H9 (cell line): Measurements from ENCODE around the gene SMIM1. TPM values are rescaled to one million over a fixed set of nuclear protein-coding genes. Genes with fewer than 3 reads are reported as not detected.

ENCODE experiments used
- DNase-seq: peaks from one replicate; pipeline ENCODE4 v3.0.0-alpha.2; 2017
- H2AFZ ChIP-seq: one replicate; pipeline ENCODE4 v1.6.1; 2013; ENCODE audit warnings: mild to moderate bottlenecking, low read length, control low read depth, moderate library complexity
- H2AK5ac ChIP-seq: 2 replicates; pipeline ENCODE4 v1.6.1; 2013; ENCODE audit warnings: low read length, control low read depth, mixed read lengths; ENCODE audit not compliant: insufficient read length
- H2BK120ac ChIP-seq: one replicate; pipeline ENCODE4 v1.6.1; 2013; ENCODE audit warnings: low read depth, mild to moderate bottlenecking, low read length, control low read depth, inconsistent platforms; ENCODE audit not compliant: poor library complexity, severe bottlenecking
- H2BK12ac ChIP-seq: 2 replicates; pipeline ENCODE4 v1.6.1; 2013; ENCODE audit warnings: low read length, control low read depth, mixed read lengths, low read depth; ENCODE audit not compliant: insufficient read length
- H2BK15ac ChIP-seq: 2 replicates; pipeline ENCODE4 v1.6.1; 2013; ENCODE audit warnings: low read depth, low read length, control low read depth
- H2BK20ac ChIP-seq: one replicate; pipeline ENCODE4 v1.6.1; 2013; ENCODE audit warnings: low read depth, mild to moderate bottlenecking, low read length, control low read depth, inconsistent platforms; ENCODE audit not compliant: poor library complexity, severe bottlenecking
- H2BK5ac ChIP-seq: 2 replicates; pipeline ENCODE4 v1.6.1; 2013; ENCODE audit warnings: low read length, control low read depth, mixed read lengths; ENCODE audit not compliant: insufficient read length
- H3K14ac ChIP-seq: 2 replicates; pipeline ENCODE4 v1.6.1; 2013; ENCODE audit warnings: low read length, control low read depth; ENCODE audit not compliant: insufficient read depth
- H3K18ac ChIP-seq: 2 replicates; pipeline ENCODE4 v1.6.1; 2013; ENCODE audit warnings: low read depth, mild to moderate bottlenecking, mixed read lengths, low read length, control low read depth; ENCODE audit not compliant: insufficient read length
- H3K23ac ChIP-seq: 2 replicates; pipeline ENCODE4 v1.6.1; 2013; ENCODE audit warnings: low read length, control low read depth, mixed read lengths, low read depth; ENCODE audit not compliant: insufficient read length
- H3K23me2 ChIP-seq: 2 replicates; pipeline ENCODE4 v1.6.1; 2013; ENCODE audit warnings: low read depth, mild to moderate bottlenecking, mixed read lengths, low read length, control low read depth; ENCODE audit not compliant: insufficient read length, poor library complexity, severe bottlenecking
- H3K27ac ChIP-seq: 2 replicates; pipeline ENCODE4 v1.5.1; 2013; ENCODE audit warnings: low read length, control low read depth, mixed read lengths, low read depth; ENCODE audit not compliant: insufficient read length
- H3K27me3 ChIP-seq: 2 replicates; pipeline ENCODE4 v1.6.1; 2013; ENCODE audit warnings: low read length, control low read depth, inconsistent platforms; ENCODE audit not compliant: insufficient read depth
- H3K4ac ChIP-seq: 2 replicates; pipeline ENCODE4 v1.6.1; 2013; ENCODE audit warnings: low read depth, mild to moderate bottlenecking, control low read depth, inconsistent platforms, low read length, moderate library complexity
- H3K4me1 ChIP-seq: 2 replicates; pipeline ENCODE4 v1.6.1; 2013; ENCODE audit warnings: low read length, control low read depth, inconsistent platforms; ENCODE audit not compliant: insufficient read depth
- H3K4me2 ChIP-seq: 2 replicates; pipeline ENCODE4 v1.6.1; 2013; ENCODE audit warnings: low read length, control low read depth, mixed read lengths; ENCODE audit not compliant: insufficient read length, insufficient read depth
- H3K56ac ChIP-seq: 2 replicates; pipeline ENCODE4 v1.6.1; 2013; ENCODE audit warnings: low read depth, mild to moderate bottlenecking, mixed read lengths, low read length, control low read depth; ENCODE audit not compliant: insufficient read length
- H3K79me1 ChIP-seq: 2 replicates; pipeline ENCODE4 v1.6.1; 2013; ENCODE audit warnings: low read depth, mild to moderate bottlenecking, moderate library complexity, low read length, control low read depth, inconsistent platforms; ENCODE audit not compliant: insufficient read depth, poor library complexity, severe bottlenecking
- H3K79me2 ChIP-seq: 2 replicates; pipeline ENCODE4 v1.6.1; 2013; ENCODE audit warnings: low read length, control low read depth, inconsistent platforms; ENCODE audit not compliant: insufficient read depth
- H3K9ac ChIP-seq: 2 replicates; pipeline ENCODE4 v1.6.1; 2013; ENCODE audit warnings: low read length, control low read depth, mixed read lengths; ENCODE audit not compliant: insufficient read length; ENCODE audit errors: extremely low read depth
- H3K9me3 ChIP-seq: one replicate; pipeline ENCODE4 v1.6.1; 2013; ENCODE audit warnings: low read depth, low read length, inconsistent platforms; ENCODE audit not compliant: control insufficient read depth
- H3T11ph ChIP-seq: one replicate; pipeline ENCODE4 v1.6.1; 2013; ENCODE audit warnings: mild to moderate bottlenecking, low read length, control low read depth, inconsistent platforms
- H4K20me1 ChIP-seq: one replicate; pipeline ENCODE4 v1.6.1; 2013; ENCODE audit not compliant: control insufficient read depth, insufficient read length, insufficient read depth
- H4K5ac ChIP-seq: 2 replicates; pipeline ENCODE4 v1.6.1; 2013; ENCODE audit warnings: low read depth, mild to moderate bottlenecking, mixed read lengths, low read length, control low read depth; ENCODE audit not compliant: insufficient read length
- H4K8ac ChIP-seq: replicated peaks from 2 replicates; pipeline ENCODE4 v1.6.1; 2013; ENCODE audit warnings: low read length, control low read depth, mixed read lengths, low read depth; ENCODE audit not compliant: insufficient read length
- H4K91ac ChIP-seq: 2 replicates; pipeline ENCODE4 v1.6.1; 2013; ENCODE audit warnings: low read depth, mild to moderate bottlenecking, moderate library complexity, mixed read lengths, low read length, control low read depth; ENCODE audit not compliant: insufficient read length
- H3K27ac Mint-ChIP-seq, 3 experiments: 2 replicates in 2 of 3; 3 replicates in 1 of 3; pipeline ENCODE4 v1.8.0; 2020 to 2021; ENCODE audit warnings: mixed read lengths in 3 of 3, mild to moderate bottlenecking in 1 of 3, moderate library complexity in 1 of 3
- H3K27me3 Mint-ChIP-seq: 2 replicates; pipeline ENCODE4 v1.8.0; 2021; ENCODE audit warnings: low read depth, mild to moderate bottlenecking, moderate library complexity, mixed read lengths
- H3K36me3 Mint-ChIP-seq, 3 experiments: 2 replicates in 2 of 3; 3 replicates in 1 of 3; pipeline ENCODE4 v1.8.0; 2020 to 2021; ENCODE audit warnings: low read depth in 3 of 3, mixed read lengths in 3 of 3; ENCODE audit not compliant: insufficient read depth in 1 of 3
- H3K4me1 Mint-ChIP-seq, 2 experiments: 2 replicates each; pipeline ENCODE4 v1.8.0; 2020; ENCODE audit warnings: mixed read lengths in 2 of 2
- H3K4me3 Mint-ChIP-seq, 2 experiments: 2 replicates in 1 of 2; 3 replicates in 1 of 2; pipeline ENCODE4 v1.8.0; 2020 to 2021; ENCODE audit warnings: mild to moderate bottlenecking in 2 of 2, mixed read lengths in 2 of 2, moderate library complexity in 1 of 2
- H3K9me3 Mint-ChIP-seq, 2 experiments: 2 replicates in 1 of 2; 3 replicates in 1 of 2; pipeline ENCODE4 v1.8.0; 2020; ENCODE audit warnings: mild to moderate bottlenecking in 2 of 2, mixed read lengths in 2 of 2, moderate library complexity in 1 of 2
- CTCF ChIP-seq: fragments of 200-600 bp; sonication (generic); conservative IDR thresholded peaks from 3 replicates; pipeline ENCODE4 v1.8.0; 2021; ENCODE audit warnings: antibody characterized with exemption, mild to moderate bottlenecking
- WGBS: extraction: QIAGEN DNeasy Blood & Tissue Kit; methylation state at CpG from one replicate; pipeline ENCODE4 v1.1.7; 2013; ENCODE audit warnings: missing lambda C conversion rate, low lambda C conversion rate, mixed read lengths; ENCODE audit not compliant: insufficient read length; ENCODE audit errors: extremely low coverage; 5-methylcytosine and 5-hydroxymethylcytosine counted together
- total RNA-seq: library from RNA; stranded (reverse); gene quantifications from 2 replicates; pipeline ENCODE4 v1.2.1, GENCODE V29; 2021

SMIM1 gene
- total RNA-seq, 1 experiment from 2014 or later = 5.3 TPM

GRCh38 chr1:3820316-3820715, 47.8 kb downstream of the SMIM1 start:
- TF ChIP-seq CTCF = no peak
- Histone ChIP-seq H3K18ac (no peak overlapping the region), H2BK20ac (no peak overlapping the region), H3K14ac (no peak overlapping the region), H2BK15ac (no peak overlapping the region), H3K27ac (no peak overlapping the region), H2AFZ (no peak overlapping the region), H4K5ac (no peak overlapping the region), H4K20me1 (no peaks in the 10 kb centered on the region), H2BK120ac (no peak overlapping the region), H3K56ac (no peak overlapping the region), H4K8ac (no peak overlapping the region), H3T11ph (no peak overlapping the region), H3K9ac (no peak overlapping the region), H2BK5ac (no peak overlapping the region), H3K23me2 (no peaks in the 10 kb centered on the region), H3K9me3 (no peaks in the 10 kb centered on the region), H4K91ac (no peak overlapping the region), H3K79me2 (no peaks in the 10 kb centered on the region), H2AK5ac (no peak overlapping the region), H3K4ac (no peak overlapping the region), H3K79me1 (no peaks in the 10 kb centered on the region), H3K27me3 (no peaks in the 10 kb centered on the region), H3K23ac (no peak overlapping the region), H3K4me1 (no peaks in the 10 kb centered on the region), H2BK12ac (no peak overlapping the region), H3K4me2 (no peak overlapping the region)
- no CpG with 5 or more reads among the region's 8 CpGs for WGBS
- H3K36me3 Mint-ChIP-seq = peaks cover 4 to 28% (median 11%) of the 10 kb centered on the region in 3 experiments; a peak in 6 of 7 replicates
- 0 out of 4 replicates have a peak, but pooled peaks cover 0 to 2% of the 10 kb centered on the region in 2 experiments for H3K4me1 Mint-ChIP-seq
- no peaks in the 10 kb centered on the region for H3K9me3 Mint-ChIP-seq
- DNase-seq = no peak
- H3K27me3 Mint-ChIP-seq = no peaks in the 10 kb centered on the region; the same call in 1 of the 2 replicates
- no peak overlapping the region for H3K4me3 Mint-ChIP-seq
- H3K27ac Mint-ChIP-seq = no peak overlapping the region; a peak in 1 of 7 replicates
